Right lobe of liver (tissue), 6 donors: Measurements from ENCODE around the gene TCF12. TPM values are rescaled to one million over a fixed set of nuclear protein-coding genes. Genes with fewer than 3 reads are reported as not detected.

Source experiments
- ATAC-seq, 4 donors: fragments of 200-7000 bp; cut with Tn5 transposase; one replicate each; pipeline ENCODE4 v1.9.1; 2020; ENCODE audit warnings: mild to moderate bottlenecking in 4 of 4, moderate library complexity in 4 of 4
- DNase-seq, 3 donors: peaks; one replicate each; pipeline ENCODE4 v3.0.0-alpha.2; 2020
- H3K27ac ChIP-seq, 3 donors: fragments of 200-600 bp; one replicate each; pipeline ENCODE4 v1.8.0; 2022
- H3K27me3 ChIP-seq, 2 donors: fragments of 200-600 bp; one replicate each; pipeline ENCODE4 v1.8.0; 2022
- H3K36me3 ChIP-seq, 4 donors: fragments of 200-600 bp; sonication (generic) in 1 of 4; one replicate each; pipeline versions ENCODE4 v1.5.1 to v1.8.0; 2017 to 2022; ENCODE audit warnings: control low read depth in 1 of 4
- H3K4me1 ChIP-seq, 4 donors: fragments of 200-600 bp; sonication (generic) in 1 of 4; one replicate each; pipeline versions ENCODE4 v1.5.1 to v1.8.0; 2017 to 2022; ENCODE audit warnings: control low read depth in 1 of 4
- H3K4me3 ChIP-seq, 3 donors: fragments of 200-600 bp; one replicate each; pipeline ENCODE4 v1.8.0; 2022
- H3K9me3 ChIP-seq, 4 donors: fragments of 200-600 bp; sonication (generic) in 1 of 4; one replicate each; pipeline versions ENCODE4 v1.5.1 to v1.8.0; 2017 to 2022; ENCODE audit warnings: control low read depth in 1 of 4
- CTCF ChIP-seq, 4 donors: fragments of 200-600 bp in 3 of 4; fragments of 450-650 bp in 1 of 4; IDR thresholded peaks; one replicate each; pipeline versions ENCODE4 v1.5.1 to v1.8.0; 2016 to 2022; ENCODE audit warnings: antibody characterized with exemption in 4 of 4, mild to moderate bottlenecking in 2 of 4
- POLR2A ChIP-seq: fragments of 450-650 bp; IDR thresholded peaks from one replicate; pipeline ENCODE4 v1.6.1; 2017; ENCODE audit warnings: antibody characterized with exemption, mild to moderate bottlenecking
- WGBS: methylation state at CpG from one replicate; pipeline ENCODE4 v1.1.6; 2018; ENCODE audit warnings: low coverage, low lambda C conversion rate; ENCODE audit not compliant: insufficient coverage; ENCODE audit errors: missing lambda C conversion rate; 5-methylcytosine and 5-hydroxymethylcytosine counted together
- intact Hi-C, 2 donors: fragments of 100-400 bp; cut with DNase I; formaldehyde crosslinking; loops; one replicate each; pipeline versions ENCODE4 v1.11.2 to v1.14.1; 2022
- total RNA-seq, 6 experiments: library from RNA; depleted of rRNA in 2 of 6; stranded (reverse); fragments of >200 nt in 2 of 6; fragmentation: NEBNext Ultra II Directional in 3 of 6; extraction: Animal tissue kit (Norgen Biotek cat#: 25700) in 3 of 6; gene quantifications; one replicate each; pipeline versions ENCODE4 v1.1.0 to v1.2.4, GENCODE V29; 2016 to 2023
- donor health status: DM: no; HTN: yes; CAD: no.
- donor health status: DM: no; HTN: no; CAD: no.
- donor health status: DM: no; HTN: no; CAD: no.
- donor health status: DM: no; HTN: yes; CAD: no.
- donor health status: DM: no; HTN: yes; CAD: no.

TCF12 gene
- total RNA-seq, 6 experiments from 2014 or later, result 28.9 to 41.9 (median 35.3) TPM

GRCh38 chr15:57328897-57329296 lies 410.5 kb downstream of the TCF12 start:
- TF ChIP-seq CTCF (IDR thresholded peaks at IDR 0.05) (no peak), POLR2A (no peak)
- WGBS, result 32% methylated on average over 4 of the region's 5 CpGs
- ATAC-seq, result peak in 1 of 4 donors; percentile 23
- no peaks in the 10 kb centered on the region for H3K27me3 ChIP-seq
- no peak overlapping the region for H3K27ac ChIP-seq
- no peaks in the 10 kb centered on the region for H3K4me1 ChIP-seq
- H3K9me3 ChIP-seq, result no peaks in the 10 kb centered on the region
- H3K4me3 ChIP-seq, result no peak overlapping the region
- no peaks in the 10 kb centered on the region for H3K36me3 ChIP-seq
- intact Hi-C loops, result no loop called here
- no peak for DNase-seq

GRCh38 chr15:57329582-57330367 lies 411.3 kb downstream of the TCF12 start:
- no peaks in the 10 kb centered on the region for H3K4me1 ChIP-seq
- ATAC-seq (no peak), DNase-seq (no peak)
- no peak overlapping the region for H3K4me3 ChIP-seq
- H3K9me3 ChIP-seq, result no peaks in the 10 kb centered on the region
- WGBS, result 67% methylated on average over 11 of the region's 13 CpGs
- intact Hi-C loops, result loop anchor here in 1 of 2 donors (10.0 kb wide), 1 partner anchor 205 kb away; no protein-coding TSS in a partner anchor
- no peaks in the 10 kb centered on the region for H3K27me3 ChIP-seq
- H3K27ac ChIP-seq, result no peak overlapping the region
- H3K36me3 ChIP-seq, result no peaks in the 10 kb centered on the region
- no peak for TF ChIP-seq CTCF (IDR thresholded peaks at IDR 0.05)
- no peak for TF ChIP-seq POLR2A

GRCh38 chr15:57330619-57331340 lies 412.3 kb downstream of the TCF12 start:
- intact Hi-C loops, result loop anchor here in 1 of 2 donors (10.0 kb wide), 1 partner anchor 204 kb away; no protein-coding TSS in a partner anchor
- no peaks in the 10 kb centered on the region for H3K27me3 ChIP-seq
- ATAC-seq (no peak), DNase-seq (no peak)
- no peaks in the 10 kb centered on the region for H3K36me3 ChIP-seq
- H3K4me3 ChIP-seq, result no peak overlapping the region
- TF ChIP-seq CTCF (IDR thresholded peaks at IDR 0.05), result no peak
- TF ChIP-seq POLR2A, result no peak
- H3K9me3 ChIP-seq, result no peaks in the 10 kb centered on the region
- no peaks in the 10 kb centered on the region for H3K4me1 ChIP-seq
- no peak overlapping the region for H3K27ac ChIP-seq
- 81% methylated on average over 14 of the region's 14 CpGs for WGBS

GRCh38 chr15:57332326-57332725 lies 413.9 kb downstream of the TCF12 start:
- ATAC-seq (no peak), DNase-seq (no peak)
- H3K27me3 ChIP-seq, result no peaks in the 10 kb centered on the region
- H3K36me3 ChIP-seq, result no peaks in the 10 kb centered on the region
- H3K4me1 ChIP-seq, result no peaks in the 10 kb centered on the region
- TF ChIP-seq CTCF (IDR thresholded peaks at IDR 0.05), result no peak
- TF ChIP-seq POLR2A, result no peak
- H3K27ac ChIP-seq, result no peak overlapping the region
- no peak overlapping the region for H3K4me3 ChIP-seq
- intact Hi-C loops, result loop anchor here in 1 of 2 donors (10.0 kb wide), 1 partner anchor 202 kb away; no protein-coding TSS in a partner anchor
- 40% methylated on average over 1 of the region's 8 CpGs for WGBS
- no peaks in the 10 kb centered on the region for H3K9me3 ChIP-seq
